Measurements from ENCODE around the gene DNAJC13. TPM values are rescaled to one million over a fixed set of nuclear protein-coding genes. Genes with fewer than 3 reads are reported as not detected.

The DNAJC13 gene
- total and polyA plus RNA-seq, 2 donors (not counting 3 experiments of a cell fraction or from before 2014, with no cell fraction given), result 14.3 to 71.7 TPM

DNA sequence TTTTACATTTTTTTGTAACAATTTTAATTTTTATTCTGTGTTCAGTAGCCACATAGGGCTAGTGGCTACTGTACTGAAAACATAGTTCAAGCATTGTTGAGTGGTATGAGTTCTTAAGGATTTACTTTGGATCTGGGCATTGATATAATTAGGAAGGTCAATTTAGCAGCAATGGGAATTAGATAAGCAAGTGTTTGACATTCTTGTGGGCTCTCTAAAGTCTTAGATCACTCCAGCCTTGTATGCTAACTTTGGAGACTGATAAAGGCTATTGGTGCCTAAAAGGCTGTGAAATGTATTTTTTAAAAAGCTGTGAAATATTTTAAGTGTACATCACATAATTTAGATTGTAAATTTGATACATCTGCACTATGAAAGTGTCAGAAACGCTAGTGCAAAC, 2.5 kb upstream of the DNAJC13 start:
- H3K27me3 ChIP-seq (ENCODE audit: control insufficient read depth in 2 of 2, insufficient read depth in 2 of 2, low read length in 2 of 2), result no peaks in the 10 kb centered on the region
- H4K20me1 ChIP-seq (replicated peaks; ENCODE audit: control insufficient read depth, extremely low read depth, insufficient read depth, low read length), result no peaks in the 10 kb centered on the region
- CTCF ChIA-PET, result interaction anchor here (1.5 kb wide), 1 partner anchor 10 kb away, joined by 5 read pairs; no protein-coding TSS in a partner anchor
- POLR2A ChIA-PET, result no interaction called here
- H3K4me3 ChIP-seq (replicated peaks in 1 of 3; ENCODE audit: insufficient read depth in 1 of 3, low read depth in 1 of 3, low read length in 3 of 3), result no peak overlapping the region
- H3K9me3 ChIP-seq (replicated peaks; ENCODE audit: control insufficient read depth, insufficient read depth, low read length), result no peaks in the 10 kb centered on the region
- no peak overlapping the region for H3K4me2 ChIP-seq (ENCODE audit: insufficient read depth, low read length)
- no peaks in the 10 kb centered on the region for H3K36me3 ChIP-seq (ENCODE audit: control insufficient read depth in 2 of 2, extremely low read depth in 1 of 2, insufficient read depth in 2 of 2, low read length in 2 of 2)
- no peak for DNase-seq (ENCODE audit: low read depth, low spot score)
- dilution Hi-C loops (cut with MboI; ENCODE audit: extremely low pct_ligation_motif_present, low sequenced_read_pairs) (no loop called here), intact Hi-C loops (cut with micrococcal nuclease) (loop anchor here (5.0 to 10.0 kb wide), 3 partner anchors 242 to 1030 kb away; partner anchors contain the start of genes ACAD11 and NUDT16)
- H3K9ac ChIP-seq (replicated peaks; ENCODE audit: extremely low read depth, insufficient read depth, low read length), result no peak overlapping the region
- no peak for TF ChIP-seq POLR2A (IDR thresholded peaks at IDR 0.05; ENCODE audit: low read depth, low read length)
- no peak for TF ChIP-seq GATA2 (IDR thresholded peaks at IDR 0.05; ENCODE audit: insufficient read depth, insufficient read length, low read depth, low read length)
- TF ChIP-seq, protein P1, sequence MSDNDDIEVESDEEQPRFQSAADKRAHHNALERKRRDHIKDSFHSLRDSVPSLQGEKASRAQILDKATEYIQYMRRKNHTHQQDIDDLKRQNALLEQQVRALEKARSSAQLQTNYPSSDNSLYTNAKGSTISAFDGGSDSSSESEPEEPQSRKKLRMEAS (IDR thresholded peaks at IDR 0.05; ENCODE audit: insufficient read depth, insufficient read length), result no peak
- no peak for TF ChIP-seq POLR2AphosphoS5 (IDR thresholded peaks at IDR 0.05; ENCODE audit: insufficient read depth, low read depth, low read length)
- TF ChIP-seq MYC (IDR thresholded peaks at IDR 0.05; ENCODE audit: low read depth, low read length), result no peak
- no peak for TF ChIP-seq EZH2 (IDR thresholded peaks at IDR 0.05; ENCODE audit: borderline replicate concordance, low read depth, low read length, severe bottlenecking)
- TF ChIP-seq, protein P2, sequence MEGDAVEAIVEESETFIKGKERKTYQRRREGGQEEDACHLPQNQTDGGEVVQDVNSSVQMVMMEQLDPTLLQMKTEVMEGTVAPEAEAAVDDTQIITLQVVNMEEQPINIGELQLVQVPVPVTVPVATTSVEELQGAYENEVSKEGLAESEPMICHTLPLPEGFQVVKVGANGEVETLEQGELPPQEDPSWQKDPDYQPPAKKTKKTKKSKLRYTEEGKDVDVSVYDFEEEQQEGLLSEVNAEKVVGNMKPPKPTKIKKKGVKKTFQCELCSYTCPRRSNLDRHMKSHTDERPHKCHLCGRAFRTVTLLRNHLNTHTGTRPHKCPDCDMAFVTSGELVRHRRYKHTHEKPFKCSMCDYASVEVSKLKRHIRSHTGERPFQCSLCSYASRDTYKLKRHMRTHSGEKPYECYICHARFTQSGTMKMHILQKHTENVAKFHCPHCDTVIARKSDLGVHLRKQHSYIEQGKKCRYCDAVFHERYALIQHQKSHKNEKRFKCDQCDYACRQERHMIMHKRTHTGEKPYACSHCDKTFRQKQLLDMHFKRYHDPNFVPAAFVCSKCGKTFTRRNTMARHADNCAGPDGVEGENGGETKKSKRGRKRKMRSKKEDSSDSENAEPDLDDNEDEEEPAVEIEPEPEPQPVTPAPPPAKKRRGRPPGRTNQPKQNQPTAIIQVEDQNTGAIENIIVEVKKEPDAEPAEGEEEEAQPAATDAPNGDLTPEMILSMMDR (IDR thresholded peaks at IDR 0.05; ENCODE audit: extremely low read depth in 1 of 2, insufficient read depth in 1 of 2, low read depth in 1 of 2, low read length in 2 of 2), result no peak
- no peak for TF ChIP-seq JUN (IDR thresholded peaks at IDR 0.05; ENCODE audit: borderline replicate concordance, insufficient read depth, insufficient read length, low read depth)
- no peak for TF ChIP-seq FOS (IDR thresholded peaks at IDR 0.05; ENCODE audit: borderline replicate concordance, insufficient read depth, low read length)
- no peak overlapping the region for H2AFZ ChIP-seq (ENCODE audit: low read depth, low read length)
- no peaks in the 10 kb centered on the region for H3K9me1 ChIP-seq (replicated peaks; ENCODE audit: control insufficient read depth, extremely low read depth, insufficient read depth, low read length)
- peaks cover 17% of the 10 kb centered on the region for H3K4me1 ChIP-seq (ENCODE audit: control insufficient read depth, extremely low read depth, insufficient read depth, low read length)
- no peak overlapping the region for H3K27ac ChIP-seq (ENCODE audit: insufficient read depth, low read depth, low read length)
- no TSS peak for BruUV-seq (replicated peaks)
- H3K79me2 ChIP-seq (ENCODE audit: control insufficient read depth, insufficient read depth, low read length), result peaks cover 19% of the 10 kb centered on the region
- no peak for FAIRE-seq
